Chondrocyte (in vitro differentiated cells): Measurements from ENCODE around the gene CPTP. TPM values are rescaled to one million over a fixed set of nuclear protein-coding genes. Genes with fewer than 3 reads are reported as not detected.
"Not testable (repeated sequence)": the region's sequence is repeated elsewhere in the genome, so short reads cannot be mapped to it uniquely, and the experiment has no call there.

Source experiments
- DNase-seq: peaks from one replicate; pipeline ENCODE4 v3.0.0; 2021; ENCODE audit warnings: mixed read lengths, low spot score
- H3K27ac Mint-ChIP-seq: one replicate; pipeline ENCODE4 v1.8.0; 2021; ENCODE audit warnings: mild to moderate bottlenecking, moderate library complexity, mixed read lengths; ENCODE audit not compliant: unreplicated experiment
- H3K27me3 Mint-ChIP-seq: 2 replicates; pipeline ENCODE4 v1.8.0; 2021; ENCODE audit warnings: low read depth, mixed read lengths
- H3K36me3 Mint-ChIP-seq: 2 replicates; pipeline ENCODE4 v1.8.0; 2021; ENCODE audit warnings: low read depth, mixed read lengths
- H3K4me1 Mint-ChIP-seq: 2 replicates; pipeline ENCODE4 v1.8.0; 2021; ENCODE audit warnings: low read depth, mild to moderate bottlenecking, mixed read lengths
- H3K4me3 Mint-ChIP-seq: one replicate; pipeline ENCODE4 v1.8.0; 2021; ENCODE audit warnings: mild to moderate bottlenecking, moderate library complexity, mixed read lengths; ENCODE audit not compliant: unreplicated experiment
- H3K9me3 Mint-ChIP-seq: 2 replicates; pipeline ENCODE4 v1.8.0; 2021; ENCODE audit warnings: low read depth, mixed read lengths
- total RNA-seq: library from RNA; stranded (reverse); gene quantifications from 3 replicates; pipeline ENCODE4 v1.2.1, GENCODE V29; 2021
- TF ChIP-seq, protein P1 (sequence below): fragments of 200-600 bp; sonication (generic); IDR thresholded peaks from 2 replicates; pipeline ENCODE4 v1.5.0; 2021; ENCODE audit warnings: antibody characterized with exemption, mild to moderate bottlenecking, moderate library complexity

CPTP gene
- total RNA-seq, 1 donor from 2014 or later = 23.1 TPM

DNA sequence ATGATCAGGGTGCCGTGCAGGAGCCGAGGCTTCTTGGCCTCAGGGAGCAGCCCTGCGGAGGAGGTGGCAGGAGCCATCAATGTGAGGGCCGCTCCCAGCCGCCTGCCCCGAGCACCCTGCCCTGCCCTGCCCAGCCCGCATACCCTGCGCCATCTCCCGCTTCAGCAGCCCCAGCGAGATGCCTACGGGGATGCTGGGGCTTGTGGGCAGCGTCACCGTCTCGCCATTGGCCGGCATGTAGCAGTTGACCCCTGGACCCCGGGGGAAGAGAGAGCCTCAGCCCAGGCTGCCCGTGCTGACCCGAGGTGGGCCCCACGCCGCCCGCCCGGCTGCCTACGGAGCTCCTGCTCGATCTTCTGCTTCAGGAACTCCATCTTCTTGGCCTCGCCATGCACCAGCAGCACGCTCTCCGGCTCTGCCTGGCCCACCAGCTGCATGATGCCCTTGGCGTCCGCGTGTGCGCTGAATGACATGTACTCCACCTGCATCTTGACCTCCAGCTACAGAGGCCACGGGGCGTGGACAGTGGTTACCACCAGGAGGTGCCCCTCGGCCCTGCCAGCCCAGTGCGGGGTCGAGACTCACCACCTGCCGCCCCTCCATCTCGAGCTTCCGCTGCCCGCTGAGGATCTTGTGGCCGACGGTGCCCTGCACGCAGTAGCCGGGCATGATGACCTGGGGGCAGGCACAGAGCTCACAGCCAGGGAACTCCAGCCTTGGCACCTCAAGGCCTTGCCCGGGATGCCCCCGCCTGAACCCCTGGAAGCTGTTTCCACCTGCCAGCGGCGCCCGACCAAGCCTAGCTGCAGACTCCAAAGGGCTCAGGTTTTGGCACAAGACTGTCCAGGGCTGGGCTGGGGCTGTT lies 11.9 kb upstream of the CPTP start:
- Mint-ChIP-seq H3K9me3 (no peaks in the 10 kb centered on the region), H3K4me1 (peaks cover 5% of the 10 kb centered on the region)

DNA sequence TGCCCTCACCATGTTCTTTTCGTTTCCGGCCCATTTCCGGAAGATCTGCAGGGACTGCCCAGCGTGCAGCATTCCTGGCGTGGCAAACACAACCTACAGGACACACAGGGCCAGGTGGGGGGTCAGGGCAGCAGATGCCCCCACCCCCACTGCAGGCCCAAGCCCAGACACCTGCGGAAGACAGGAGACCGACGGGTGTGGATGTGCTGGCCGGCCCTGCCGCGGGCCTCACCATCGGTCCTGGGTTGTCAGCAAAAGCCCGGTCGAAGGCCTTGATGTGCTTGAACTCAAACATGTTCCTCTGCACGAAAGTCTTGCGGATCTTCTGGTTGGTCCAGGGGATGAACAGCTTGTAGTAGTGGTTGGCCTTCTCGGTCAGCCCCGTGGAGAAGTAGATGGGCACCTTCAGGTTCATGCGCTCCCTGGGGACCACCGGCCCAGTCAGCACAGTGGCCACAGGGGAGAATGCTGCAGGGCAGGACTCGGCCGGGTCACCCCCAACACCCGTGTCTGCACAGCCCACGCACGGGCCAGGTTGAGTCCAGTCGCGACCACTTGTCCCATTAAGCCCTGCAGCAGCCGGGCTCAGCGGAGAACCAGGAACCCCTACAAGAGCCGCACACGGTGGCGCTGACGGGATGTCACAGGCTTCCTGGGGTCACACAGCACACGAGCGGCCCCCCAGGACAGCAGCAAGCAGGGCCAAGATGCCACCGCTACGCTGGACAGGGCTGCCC lies 10.9 kb upstream of the CPTP start:
- DNase-seq = no peak
- H3K27ac Mint-ChIP-seq = no peak overlapping the region
- TF ChIP-seq, protein P1, sequence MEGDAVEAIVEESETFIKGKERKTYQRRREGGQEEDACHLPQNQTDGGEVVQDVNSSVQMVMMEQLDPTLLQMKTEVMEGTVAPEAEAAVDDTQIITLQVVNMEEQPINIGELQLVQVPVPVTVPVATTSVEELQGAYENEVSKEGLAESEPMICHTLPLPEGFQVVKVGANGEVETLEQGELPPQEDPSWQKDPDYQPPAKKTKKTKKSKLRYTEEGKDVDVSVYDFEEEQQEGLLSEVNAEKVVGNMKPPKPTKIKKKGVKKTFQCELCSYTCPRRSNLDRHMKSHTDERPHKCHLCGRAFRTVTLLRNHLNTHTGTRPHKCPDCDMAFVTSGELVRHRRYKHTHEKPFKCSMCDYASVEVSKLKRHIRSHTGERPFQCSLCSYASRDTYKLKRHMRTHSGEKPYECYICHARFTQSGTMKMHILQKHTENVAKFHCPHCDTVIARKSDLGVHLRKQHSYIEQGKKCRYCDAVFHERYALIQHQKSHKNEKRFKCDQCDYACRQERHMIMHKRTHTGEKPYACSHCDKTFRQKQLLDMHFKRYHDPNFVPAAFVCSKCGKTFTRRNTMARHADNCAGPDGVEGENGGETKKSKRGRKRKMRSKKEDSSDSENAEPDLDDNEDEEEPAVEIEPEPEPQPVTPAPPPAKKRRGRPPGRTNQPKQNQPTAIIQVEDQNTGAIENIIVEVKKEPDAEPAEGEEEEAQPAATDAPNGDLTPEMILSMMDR = no peak
- peaks cover 14% of the 10 kb centered on the region for H3K36me3 Mint-ChIP-seq
- no peaks in the 10 kb centered on the region for H3K27me3 Mint-ChIP-seq
- no peak overlapping the region for H3K4me3 Mint-ChIP-seq
- H3K4me1 Mint-ChIP-seq = peaks cover 14% of the 10 kb centered on the region
- no peaks in the 10 kb centered on the region for H3K9me3 Mint-ChIP-seq

More for the DNA sequence above, 11.9 kb upstream of the CPTP start:
- Mint-ChIP-seq H3K27ac (no peak overlapping the region), H3K27me3 (no peaks in the 10 kb centered on the region), H3K4me3 (no peak overlapping the region), H3K36me3 (peaks cover 14% of the 10 kb centered on the region)
- no peak for DNase-seq
- TF ChIP-seq, protein P1 = no peak

GRCh38 chr1:1314237-1314586 lies 10.4 kb upstream of the CPTP start:
- Mint-ChIP-seq H3K27ac (no peak overlapping the region), H3K4me1 (peaks cover 18% of the 10 kb centered on the region)

GRCh38 chr1:1314678-1315335 lies 9.8 kb upstream of the CPTP start:
- Mint-ChIP-seq H3K36me3 (peaks cover 14% of the 10 kb centered on the region), H3K27ac (no peak overlapping the region), H3K27me3 (no peaks in the 10 kb centered on the region), H3K4me1 (peaks cover 20% of the 10 kb centered on the region), H3K9me3 (no peaks in the 10 kb centered on the region), H3K4me3 (no peak overlapping the region)
- TF ChIP-seq, protein P1 = no peak
- no peak for DNase-seq

More at GRCh38 chr1:1314237-1314586, 10.4 kb upstream of the CPTP start:
- Mint-ChIP-seq H3K4me3 (no peak overlapping the region), H3K9me3 (no peaks in the 10 kb centered on the region), H3K27me3 (no peaks in the 10 kb centered on the region), H3K36me3 (peaks cover 14% of the 10 kb centered on the region)
- TF ChIP-seq, protein P1 = no peak
- no peak for DNase-seq

DNA sequence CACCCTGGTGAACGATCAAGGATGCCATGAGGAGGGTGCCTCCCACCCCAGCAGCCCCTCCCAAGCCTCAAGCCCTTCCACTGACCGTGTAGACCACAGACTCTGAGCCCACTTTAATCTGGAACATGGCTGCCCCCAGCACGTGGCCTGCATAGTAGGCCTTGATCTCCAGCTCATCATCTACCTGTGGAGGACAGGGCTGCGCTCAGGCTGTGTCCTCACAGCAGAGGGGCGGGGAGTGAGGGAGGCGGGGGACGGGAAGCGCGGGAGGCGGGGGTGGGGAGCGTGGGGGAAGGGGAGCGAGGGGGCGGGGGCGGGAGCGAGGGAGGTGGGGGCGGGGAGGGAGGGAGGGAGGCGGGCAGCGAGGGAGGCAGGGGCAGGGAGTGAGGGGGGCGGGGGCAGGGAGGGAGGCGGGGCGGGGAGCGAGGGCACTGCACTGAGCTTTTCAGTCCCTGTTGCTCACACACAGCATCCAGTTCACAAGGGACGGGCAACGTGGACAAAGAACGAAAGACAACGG lies 9.1 kb upstream of the CPTP start:
- H3K36me3 Mint-ChIP-seq = peaks cover 14% of the 10 kb centered on the region
- TF ChIP-seq, protein P1 = no peak

GRCh38 chr1:1316199-1316598 lies 8.4 kb upstream of the CPTP start:
- not testable (repeated sequence) for H3K4me3 Mint-ChIP-seq, H3K9me3 Mint-ChIP-seq, H3K27me3 Mint-ChIP-seq, DNase-seq
- Mint-ChIP-seq H3K27ac (peak overlapping the region; percentile 41), H3K36me3 (peaks cover 14% of the 10 kb centered on the region), H3K4me1 (peaks cover 24% of the 10 kb centered on the region)

More for the DNA sequence above, 9.1 kb upstream of the CPTP start:
- Mint-ChIP-seq H3K27ac (no peak overlapping the region), H3K9me3 (no peaks in the 10 kb centered on the region), H3K4me1 (peaks cover 20% of the 10 kb centered on the region), H3K4me3 (no peak overlapping the region), H3K27me3 (no peaks in the 10 kb centered on the region)
- no peak for DNase-seq
